Esophagus squamous epithelium (tissue), 5 donors: Measurements from ENCODE around the gene ATP10B. TPM values are rescaled to one million over a fixed set of nuclear protein-coding genes. Genes with fewer than 3 reads are reported as not detected.

Experiments
- DNase-seq: peaks from one replicate; lab custom pipeline; 2025; lab: John Stamatoyannopoulos, UW
- H3K27ac ChIP-seq, 4 donors: fragments of 200-600 bp; sonication (generic); one replicate each; pipeline ENCODE4 v1.5.1; 2016 to 2019; ENCODE audit warnings: mild to moderate bottlenecking in 1 of 4
- H3K27me3 ChIP-seq, 4 donors: fragments of 200-600 bp; sonication (generic); 1 replicate in 3 of 4; 2 replicates in 1 of 4; pipeline versions ENCODE4 v1.5.1 to v1.6.0; 2017 to 2021; ENCODE audit warnings: antibody characterized with exemption in 1 of 4
- H3K36me3 ChIP-seq, 3 donors: fragments of 200-600 bp; sonication (generic); one replicate each; pipeline ENCODE4 v1.5.1; 2016 to 2019
- H3K4me1 ChIP-seq, 3 donors: fragments of 200-600 bp; sonication (generic); one replicate each; pipeline ENCODE4 v1.5.1; 2017 to 2019
- H3K4me3 ChIP-seq, 4 donors: fragments of 200-600 bp; sonication (generic); 1 replicate in 3 of 4; 2 replicates in 1 of 4; pipeline ENCODE4 v1.5.1; 2016 to 2019; ENCODE audit warnings: mild to moderate bottlenecking in 2 of 4, moderate library complexity in 1 of 4
- H3K9me3 ChIP-seq, 3 donors: fragments of 200-600 bp; sonication (generic); one replicate each; pipeline ENCODE4 v1.5.1; 2016 to 2019
- CTCF ChIP-seq, 6 experiments: fragments of 450-650 bp in 4 of 6; fragments of 200-600 bp in 2 of 6; sonication (generic) in 2 of 6; IDR thresholded peaks; one replicate each; pipeline ENCODE4 v1.5.1; 2016 to 2019; ENCODE audit warnings: antibody characterized with exemption in 6 of 6, mild to moderate bottlenecking in 4 of 6, moderate library complexity in 4 of 6
- POLR2A ChIP-seq, 4 donors: fragments of 450-650 bp; IDR thresholded peaks; one replicate each; pipeline ENCODE4 v1.6.1; 2017; ENCODE audit warnings: antibody characterized with exemption in 4 of 4, mild to moderate bottlenecking in 4 of 4, moderate library complexity in 3 of 4
- WGBS, 2 donors: methylation state at CpG; one replicate each; pipeline ENCODE4 v1.1.5; 2018; 5-methylcytosine and 5-hydroxymethylcytosine counted together
- intact Hi-C: fragments of 100-400 bp; cut with DNase I; formaldehyde crosslinking; loops from one replicate; pipeline ENCODE4 v1.15.0; 2022
- total RNA-seq, 4 donors: library from RNA; depleted of rRNA; stranded (reverse); fragments of >200 nt; gene quantifications; one replicate each; pipeline ENCODE4 v1.1.0, GENCODE V29; 2016
- donor health status: DM: yes; HTN: yes; CAD: no.

Gene ATP10B
- total RNA-seq, 4 donors from 2014 or later: 6.1 to 26.6 (median 14.4) TPM

GRCh38 chr5:160525471-160526261, 326.3 kb downstream of the ATP10B start:
- H3K4me3 ChIP-seq: no peak overlapping the region
- no peaks in the 10 kb centered on the region for H3K36me3 ChIP-seq
- 79 to 85% methylated on average over 3 of the region's 3 CpGs for WGBS, 2 donors
- DNase-seq: no peak
- no peaks in the 10 kb centered on the region for H3K9me3 ChIP-seq
- H3K27ac ChIP-seq: no peak overlapping the region
- intact Hi-C loops: no loop called here
- H3K27me3 ChIP-seq: no peaks in the 10 kb centered on the region
- no peaks in the 10 kb centered on the region for H3K4me1 ChIP-seq
- no peak for TF ChIP-seq POLR2A (IDR thresholded peaks at IDR 0.05)
- TF ChIP-seq CTCF (IDR thresholded peaks at IDR 0.05): no peak

- no peak overlapping the region for H3K27ac ChIP-seq
- 88 to 90% methylated on average over 1 of the region's 1 CpG for WGBS, 2 donors
- H3K4me3 ChIP-seq: no peak overlapping the region
- H3K4me1 ChIP-seq: no peaks in the 10 kb centered on the region
- no peak for TF ChIP-seq POLR2A (IDR thresholded peaks at IDR 0.05)
- TF ChIP-seq CTCF (IDR thresholded peaks at IDR 0.05): no peak
- H3K27me3 ChIP-seq: no peaks in the 10 kb centered on the region
- intact Hi-C loops: no loop called here
- no peak for DNase-seq
- H3K36me3 ChIP-seq: no peaks in the 10 kb centered on the region
- no peaks in the 10 kb centered on the region for H3K9me3 ChIP-seq
These were observed 327.2 kb downstream of the ATP10B start for GRCh38 chr5:160524827-160525226.

- Histone ChIP-seq H3K4me1 (no peaks in the 10 kb centered on the region), H3K4me3 (no peak overlapping the region), H3K27me3 (no peaks in the 10 kb centered on the region), H3K9me3 (no peaks in the 10 kb centered on the region), H3K27ac (no peak overlapping the region), H3K36me3 (no peaks in the 10 kb centered on the region)
- 77 to 84% methylated on average over 4 of the region's 4 CpGs for WGBS, 2 donors
- no peak for DNase-seq
- no peak for TF ChIP-seq CTCF (IDR thresholded peaks at IDR 0.05)
- no peak for TF ChIP-seq POLR2A (IDR thresholded peaks at IDR 0.05)
- intact Hi-C loops: no loop called here
These were observed 328.4 kb downstream of the ATP10B start for GRCh38 chr5:160523502-160524163.

GRCh38 chr5:160521392-160521663, 330.7 kb downstream of the ATP10B start:
- TF ChIP-seq CTCF (IDR thresholded peaks at IDR 0.05) (no peak), POLR2A (IDR thresholded peaks at IDR 0.05) (no peak)
- Histone ChIP-seq H3K36me3 (no peaks in the 10 kb centered on the region), H3K4me1 (no peaks in the 10 kb centered on the region), H3K4me3 (no peak overlapping the region), H3K27ac (no peak overlapping the region), H3K9me3 (no peaks in the 10 kb centered on the region), H3K27me3 (no peaks in the 10 kb centered on the region)
- intact Hi-C loops: no loop called here
- DNase-seq: no peak

- Histone ChIP-seq H3K27ac (no peak overlapping the region), H3K27me3 (no peaks in the 10 kb centered on the region), H3K36me3 (no peaks in the 10 kb centered on the region), H3K9me3 (no peaks in the 10 kb centered on the region), H3K4me1 (no peaks in the 10 kb centered on the region), H3K4me3 (no peak overlapping the region)
- intact Hi-C loops: no loop called here
- 59 to 91% methylated on average over 2 to 6 of the region's 6 CpGs for WGBS, 2 donors
- TF ChIP-seq CTCF (IDR thresholded peaks at IDR 0.05) (no peak), POLR2A (IDR thresholded peaks at IDR 0.05) (no peak)
- DNase-seq: no peak
These were observed 331.2 kb downstream of the ATP10B start for GRCh38 chr5:160520609-160521391.
